Adrenal gland (tissue), 5 donors: ENCODE data around the gene IGFALS.

Source experiments
- POLR2A ChIP-seq, 2 donors: fragments of 450-650 bp; IDR thresholded peaks; one replicate each; pipeline ENCODE4 v1.6.1; 2017; ENCODE audit warnings: antibody characterized with exemption in 2 of 2, mild to moderate bottlenecking in 2 of 2, moderate library complexity in 1 of 2
- TF ChIP-seq, protein P1 (sequence below), 6 experiments: fragments of 450-650 bp in 4 of 6; fragments of 200-600 bp in 2 of 6; sonication (generic) in 1 of 6; IDR thresholded peaks; 1 replicate in 5 of 6; 2 replicates in 1 of 6; pipeline versions ENCODE4 v1.5.1 to v1.8.0; 2016 to 2021; ENCODE audit warnings: antibody characterized with exemption in 6 of 6, mild to moderate bottlenecking in 2 of 6, moderate library complexity in 1 of 6
- donor health status: DM: no; HTN: no; CAD: no.

DNA sequence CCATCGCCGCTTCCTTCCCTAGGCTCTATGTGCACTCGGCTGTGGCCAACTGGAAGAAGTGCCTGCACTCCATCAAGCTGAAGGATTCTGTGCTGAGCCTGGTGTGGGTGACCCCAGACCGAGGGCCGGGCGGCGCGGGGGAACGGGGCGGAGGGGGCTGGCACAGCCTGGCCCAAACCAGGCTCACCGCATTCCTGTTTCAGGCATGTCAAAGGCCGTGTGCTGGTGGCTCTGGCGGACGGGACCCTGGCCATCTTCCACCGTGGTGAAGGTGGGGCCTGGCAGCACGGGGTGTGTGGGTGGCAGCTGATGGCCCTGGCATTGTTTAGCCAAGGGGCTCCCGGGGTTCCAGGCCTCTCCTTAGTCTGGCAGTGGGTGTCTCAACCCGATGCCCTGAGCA, 26.8 kb downstream of the IGFALS start:
- TF ChIP-seq, protein P1, sequence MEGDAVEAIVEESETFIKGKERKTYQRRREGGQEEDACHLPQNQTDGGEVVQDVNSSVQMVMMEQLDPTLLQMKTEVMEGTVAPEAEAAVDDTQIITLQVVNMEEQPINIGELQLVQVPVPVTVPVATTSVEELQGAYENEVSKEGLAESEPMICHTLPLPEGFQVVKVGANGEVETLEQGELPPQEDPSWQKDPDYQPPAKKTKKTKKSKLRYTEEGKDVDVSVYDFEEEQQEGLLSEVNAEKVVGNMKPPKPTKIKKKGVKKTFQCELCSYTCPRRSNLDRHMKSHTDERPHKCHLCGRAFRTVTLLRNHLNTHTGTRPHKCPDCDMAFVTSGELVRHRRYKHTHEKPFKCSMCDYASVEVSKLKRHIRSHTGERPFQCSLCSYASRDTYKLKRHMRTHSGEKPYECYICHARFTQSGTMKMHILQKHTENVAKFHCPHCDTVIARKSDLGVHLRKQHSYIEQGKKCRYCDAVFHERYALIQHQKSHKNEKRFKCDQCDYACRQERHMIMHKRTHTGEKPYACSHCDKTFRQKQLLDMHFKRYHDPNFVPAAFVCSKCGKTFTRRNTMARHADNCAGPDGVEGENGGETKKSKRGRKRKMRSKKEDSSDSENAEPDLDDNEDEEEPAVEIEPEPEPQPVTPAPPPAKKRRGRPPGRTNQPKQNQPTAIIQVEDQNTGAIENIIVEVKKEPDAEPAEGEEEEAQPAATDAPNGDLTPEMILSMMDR (IDR thresholded peaks at IDR 0.05) = no peak
- TF ChIP-seq POLR2A (IDR thresholded peaks at IDR 0.05) = no peak
